ENCODE results near the gene MAGEB6B. TPM values are rescaled to one million over a fixed set of nuclear protein-coding genes. Genes with fewer than 3 reads are reported as not detected.

MAGEB6B gene
- total RNA-seq, 4 donors from 2014 or later = not detected

DNA sequence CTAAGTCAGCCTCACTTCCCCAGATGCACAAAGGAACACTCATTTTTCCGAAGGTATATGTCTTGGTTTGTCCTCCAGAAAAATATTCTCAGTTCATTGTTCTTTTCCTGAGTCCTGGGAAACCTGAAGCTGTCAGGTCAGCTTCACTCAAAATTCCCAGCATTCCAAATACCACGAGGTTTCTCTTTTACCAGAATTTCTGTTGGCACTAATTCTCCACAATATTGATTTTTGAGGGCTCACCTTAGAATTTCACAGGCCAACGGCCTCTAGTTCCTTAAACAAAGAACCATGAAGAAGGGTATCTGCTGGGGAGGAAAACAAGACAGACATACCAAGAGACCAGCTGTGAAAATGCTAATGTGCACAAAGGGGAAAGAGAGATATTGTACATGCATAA lies 47.6 kb downstream of the MAGEB6B start:
- DNase-seq (ENCODE audit: low spot score in 2 of 2) = no peak
- H3K27ac ChIP-seq = no peak overlapping the region
- no peaks in the 10 kb centered on the region for H3K27me3 ChIP-seq
- WGBS = 53% methylated on average over 3 of the region's 3 CpGs
- no peaks in the 10 kb centered on the region for H3K4me1 ChIP-seq
- H3K4me3 ChIP-seq = no peak overlapping the region
- TF ChIP-seq POLR2A (IDR thresholded peaks at IDR 0.05) (no peak), EP300 (IDR thresholded peaks at IDR 0.05) (no peak), POLR2AphosphoS5 (IDR thresholded peaks at IDR 0.05) (no peak)
- TF ChIP-seq, protein P1, sequence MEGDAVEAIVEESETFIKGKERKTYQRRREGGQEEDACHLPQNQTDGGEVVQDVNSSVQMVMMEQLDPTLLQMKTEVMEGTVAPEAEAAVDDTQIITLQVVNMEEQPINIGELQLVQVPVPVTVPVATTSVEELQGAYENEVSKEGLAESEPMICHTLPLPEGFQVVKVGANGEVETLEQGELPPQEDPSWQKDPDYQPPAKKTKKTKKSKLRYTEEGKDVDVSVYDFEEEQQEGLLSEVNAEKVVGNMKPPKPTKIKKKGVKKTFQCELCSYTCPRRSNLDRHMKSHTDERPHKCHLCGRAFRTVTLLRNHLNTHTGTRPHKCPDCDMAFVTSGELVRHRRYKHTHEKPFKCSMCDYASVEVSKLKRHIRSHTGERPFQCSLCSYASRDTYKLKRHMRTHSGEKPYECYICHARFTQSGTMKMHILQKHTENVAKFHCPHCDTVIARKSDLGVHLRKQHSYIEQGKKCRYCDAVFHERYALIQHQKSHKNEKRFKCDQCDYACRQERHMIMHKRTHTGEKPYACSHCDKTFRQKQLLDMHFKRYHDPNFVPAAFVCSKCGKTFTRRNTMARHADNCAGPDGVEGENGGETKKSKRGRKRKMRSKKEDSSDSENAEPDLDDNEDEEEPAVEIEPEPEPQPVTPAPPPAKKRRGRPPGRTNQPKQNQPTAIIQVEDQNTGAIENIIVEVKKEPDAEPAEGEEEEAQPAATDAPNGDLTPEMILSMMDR (IDR thresholded peaks at IDR 0.05) = no peak
- no peaks in the 10 kb centered on the region for H3K9me3 ChIP-seq
- no peaks in the 10 kb centered on the region for H3K36me3 ChIP-seq

Other genes with a start within 250 kb of the MAGEB6B start
- not detected for gene MAGEB18, start 22.3 kb upstream of the MAGEB6B start, total RNA-seq
- gene MAGEB6, start 31.8 kb downstream of the MAGEB6B start, total RNA-seq = not detected
- gene MAGEB5, start 55.6 kb downstream of the MAGEB6B start, total RNA-seq = not detected

Measured in suprapubic skin (tissue), 4 donors.